ENCODE measurements around the gene LSM6. TPM values are rescaled to one million over a fixed set of nuclear protein-coding genes. Genes with fewer than 3 reads are reported as not detected.

Gene LSM6
- total RNA-seq, 1 experiment from 2014 or later: 78.3 TPM

- Histone ChIP-seq H4K5ac (ENCODE audit: insufficient read length, low read depth, low read length) (no peak overlapping the region), H3K56ac (ENCODE audit: insufficient read length, low read depth, low read length) (no peak overlapping the region), H3K79me1 (ENCODE audit: insufficient read depth, low read depth, low read length, poor library complexity, severe bottlenecking) (no peaks in the 10 kb centered on the region), H3K18ac (ENCODE audit: insufficient read length, low read depth, low read length) (no peak overlapping the region), H3K79me2 (ENCODE audit: insufficient read depth, low read length) (no peaks in the 10 kb centered on the region), H3K9ac (ENCODE audit: extremely low read depth, insufficient read length, low read length) (no peak overlapping the region), H3T11ph (ENCODE audit: low read length) (no peak overlapping the region), H4K8ac (replicated peaks; ENCODE audit: insufficient read length, low read depth, low read length) (no peak overlapping the region), H4K91ac (ENCODE audit: insufficient read length, low read depth, low read length) (no peak overlapping the region), H3K23me2 (ENCODE audit: insufficient read length, low read depth, low read length, poor library complexity, severe bottlenecking) (no peaks in the 10 kb centered on the region), H3K9me3 (ENCODE audit: control insufficient read depth, low read depth, low read length) (no peaks in the 10 kb centered on the region), H2AFZ (ENCODE audit: low read length) (no peak overlapping the region), H3K23ac (ENCODE audit: insufficient read length, low read depth, low read length) (no peak overlapping the region), H2BK15ac (ENCODE audit: low read depth, low read length) (no peak overlapping the region), H3K4me1 (ENCODE audit: insufficient read depth, low read length) (no peaks in the 10 kb centered on the region), H3K4ac (ENCODE audit: low read depth, low read length) (no peak overlapping the region), H2BK5ac (ENCODE audit: insufficient read length, low read length) (no peak overlapping the region), H3K27me3 (ENCODE audit: insufficient read depth, low read length) (no peaks in the 10 kb centered on the region), H2BK120ac (ENCODE audit: low read depth, low read length, poor library complexity, severe bottlenecking) (no peak overlapping the region), H3K4me2 (ENCODE audit: insufficient read depth, insufficient read length, low read length) (no peak overlapping the region), H2AK5ac (ENCODE audit: insufficient read length, low read length) (no peak overlapping the region), H4K20me1 (ENCODE audit: control insufficient read depth, insufficient read depth, insufficient read length) (no peaks in the 10 kb centered on the region), H3K14ac (ENCODE audit: insufficient read depth, low read length) (no peak overlapping the region), H3K27ac (ENCODE audit: insufficient read length, low read depth, low read length) (no peak overlapping the region), H2BK12ac (ENCODE audit: insufficient read length, low read depth, low read length) (no peak overlapping the region), H2BK20ac (ENCODE audit: low read depth, low read length, poor library complexity, severe bottlenecking) (no peak overlapping the region)
- H3K4me3 Mint-ChIP-seq: no peak overlapping the region
- DNase-seq: no peak
- no peak for TF ChIP-seq CTCF (conservative IDR thresholded peaks at IDR 0.05)
- H3K27ac Mint-ChIP-seq: no peak overlapping the region
- peaks cover 3% of the 10 kb centered on the region for H3K27me3 Mint-ChIP-seq (ENCODE audit: low read depth)
- no peaks in the 10 kb centered on the region for H3K36me3 Mint-ChIP-seq (ENCODE audit: insufficient read depth in 1 of 3, low read depth in 3 of 3)
- no peaks in the 10 kb centered on the region; a peak in 2 of 5 replicates for H3K9me3 Mint-ChIP-seq
- H3K4me1 Mint-ChIP-seq: no peaks in the 10 kb centered on the region
- WGBS (ENCODE audit: extremely low coverage, insufficient read length, low lambda C conversion rate): no CpG with 5 or more reads among the region's 1 CpG
Measured at GRCh38 chr4:146165221-146165620, 10.3 kb upstream of the LSM6 start.
